Upper lobe of right lung (tissue), 1 donor: ENCODE measurements around the gene NPY. TPM values are rescaled to one million over a fixed set of nuclear protein-coding genes. Genes with fewer than 3 reads are reported as not detected.

Experiments used
- ATAC-seq: fragments of 200-7000 bp; cut with Tn5 transposase; one replicate; pipeline ENCODE4 v1.9.1; 2020; ENCODE audit warnings: mild to moderate bottlenecking, moderate library complexity
- DNase-seq: peaks from one replicate; pipeline ENCODE4 v3.0.0-alpha.2; 2020
- H3K27ac ChIP-seq: fragments of 200-600 bp; one replicate; pipeline ENCODE4 v1.8.0; 2022
- H3K27me3 ChIP-seq: fragments of 200-600 bp; one replicate; pipeline ENCODE4 v1.8.0; 2022; ENCODE audit warnings: mild to moderate bottlenecking
- H3K36me3 ChIP-seq: fragments of 200-600 bp; one replicate; pipeline ENCODE4 v1.8.0; 2022
- H3K4me1 ChIP-seq: fragments of 200-600 bp; one replicate; pipeline ENCODE4 v1.8.0; 2022
- H3K4me3 ChIP-seq: fragments of 200-600 bp; one replicate; pipeline ENCODE4 v1.8.0; 2022; ENCODE audit warnings: mild to moderate bottlenecking
- H3K9me3 ChIP-seq: fragments of 200-600 bp; one replicate; pipeline ENCODE4 v1.8.0; 2022
- intact Hi-C: fragments of 100-400 bp; cut with DNase I; formaldehyde crosslinking; loops from one replicate; pipeline ENCODE4 v1.11.0; 2022
- total RNA-seq: library from RNA; stranded (reverse); fragmentation: NEBNext Ultra II Directional; extraction: Animal tissue kit (Norgen Biotek cat#: 25700); gene quantifications from one replicate; pipeline ENCODE4 v1.2.1, GENCODE V29; 2021
- TF ChIP-seq, protein P1 (sequence below): fragments of 200-600 bp; IDR thresholded peaks from one replicate; pipeline ENCODE4 v1.8.0; 2022; ENCODE audit warnings: antibody characterized with exemption
- donor health status: DM: no; HTN: yes; CAD: no; lungs with severe emphysema.

Gene NPY
- total RNA-seq, 1 donor from 2014 or later, result not detected

- Histone ChIP-seq H3K27me3 (peaks cover 67% of the 10 kb centered on the region), H3K9me3 (no peaks in the 10 kb centered on the region), H3K36me3 (no peaks in the 10 kb centered on the region), H3K27ac (no peak overlapping the region), H3K4me1 (peaks cover 5% of the 10 kb centered on the region), H3K4me3 (no peak overlapping the region)
- ATAC-seq (no peak), DNase-seq (no peak)
- TF ChIP-seq, protein P1, sequence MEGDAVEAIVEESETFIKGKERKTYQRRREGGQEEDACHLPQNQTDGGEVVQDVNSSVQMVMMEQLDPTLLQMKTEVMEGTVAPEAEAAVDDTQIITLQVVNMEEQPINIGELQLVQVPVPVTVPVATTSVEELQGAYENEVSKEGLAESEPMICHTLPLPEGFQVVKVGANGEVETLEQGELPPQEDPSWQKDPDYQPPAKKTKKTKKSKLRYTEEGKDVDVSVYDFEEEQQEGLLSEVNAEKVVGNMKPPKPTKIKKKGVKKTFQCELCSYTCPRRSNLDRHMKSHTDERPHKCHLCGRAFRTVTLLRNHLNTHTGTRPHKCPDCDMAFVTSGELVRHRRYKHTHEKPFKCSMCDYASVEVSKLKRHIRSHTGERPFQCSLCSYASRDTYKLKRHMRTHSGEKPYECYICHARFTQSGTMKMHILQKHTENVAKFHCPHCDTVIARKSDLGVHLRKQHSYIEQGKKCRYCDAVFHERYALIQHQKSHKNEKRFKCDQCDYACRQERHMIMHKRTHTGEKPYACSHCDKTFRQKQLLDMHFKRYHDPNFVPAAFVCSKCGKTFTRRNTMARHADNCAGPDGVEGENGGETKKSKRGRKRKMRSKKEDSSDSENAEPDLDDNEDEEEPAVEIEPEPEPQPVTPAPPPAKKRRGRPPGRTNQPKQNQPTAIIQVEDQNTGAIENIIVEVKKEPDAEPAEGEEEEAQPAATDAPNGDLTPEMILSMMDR, result no peak
- intact Hi-C loops, result no loop called here
Measured at GRCh38 chr7:24283554-24283896, 465 bp upstream of the NPY start.

DNA sequence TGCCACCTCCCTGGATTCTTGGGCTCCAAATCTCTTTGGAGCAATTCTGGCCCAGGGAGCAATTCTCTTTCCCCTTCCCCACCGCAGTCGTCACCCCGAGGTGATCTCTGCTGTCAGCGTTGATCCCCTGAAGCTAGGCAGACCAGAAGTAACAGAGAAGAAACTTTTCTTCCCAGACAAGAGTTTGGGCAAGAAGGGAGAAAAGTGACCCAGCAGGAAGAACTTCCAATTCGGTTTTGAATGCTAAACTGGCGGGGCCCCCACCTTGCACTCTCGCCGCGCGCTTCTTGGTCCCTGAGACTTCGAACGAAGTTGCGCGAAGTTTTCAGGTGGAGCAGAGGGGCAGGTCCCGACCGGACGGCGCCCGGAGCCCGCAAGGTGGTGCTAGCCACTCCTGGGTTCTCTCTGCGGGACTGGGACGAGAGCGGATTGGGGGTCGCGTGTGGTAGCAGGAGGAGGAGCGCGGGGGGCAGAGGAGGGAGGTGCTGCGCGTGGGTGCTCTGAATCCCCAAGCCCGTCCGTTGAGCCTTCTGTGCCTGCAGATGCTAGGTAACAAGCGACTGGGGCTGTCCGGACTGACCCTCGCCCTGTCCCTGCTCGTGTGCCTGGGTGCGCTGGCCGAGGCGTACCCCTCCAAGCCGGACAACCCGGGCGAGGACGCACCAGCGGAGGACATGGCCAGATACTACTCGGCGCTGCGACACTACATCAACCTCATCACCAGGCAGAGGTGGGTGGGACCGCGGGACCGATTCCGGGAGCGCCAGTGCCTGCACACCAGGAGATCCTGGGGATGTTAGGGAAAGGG is 913 bp downstream of the NPY start:
- Histone ChIP-seq H3K9me3 (no peaks in the 10 kb centered on the region), H3K36me3 (no peaks in the 10 kb centered on the region), H3K27ac (no peak overlapping the region), H3K4me3 (no peak overlapping the region), H3K27me3 (peaks cover 67% of the 10 kb centered on the region), H3K4me1 (peaks cover 5% of the 10 kb centered on the region)
- TF ChIP-seq, protein P1, result no peak
- no peak for DNase-seq
- ATAC-seq, result peak; percentile 44
- intact Hi-C loops, result no loop called here

DNA sequence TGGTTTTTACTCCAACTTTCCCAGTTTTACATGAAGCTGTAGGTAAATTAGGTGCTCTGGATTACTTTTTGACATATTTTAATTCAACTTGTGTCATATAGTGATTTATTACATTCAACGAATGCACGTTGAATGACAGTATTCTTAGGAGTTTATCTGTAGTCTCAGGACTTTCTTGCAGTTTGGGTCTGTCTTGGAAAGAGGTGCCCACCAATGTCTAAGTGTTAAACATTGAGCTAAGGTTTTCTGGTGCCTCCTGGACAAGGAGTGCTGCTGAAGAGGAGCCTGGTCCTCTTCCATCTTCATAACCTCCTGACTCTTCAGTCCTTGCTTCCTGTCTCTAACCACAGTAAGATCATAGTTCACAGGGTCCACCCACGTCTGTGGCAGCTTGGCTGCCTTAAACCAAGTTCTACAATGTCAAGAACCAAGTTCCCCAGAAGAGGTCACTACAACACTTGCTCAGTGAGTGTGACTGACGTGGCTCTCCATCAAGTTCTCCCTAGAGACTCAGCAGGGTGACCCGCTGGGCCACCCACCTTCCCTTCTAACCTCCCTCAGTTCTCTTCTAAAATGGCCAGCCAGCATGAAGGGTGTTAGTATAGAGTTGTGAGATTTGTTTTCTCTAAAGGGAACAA is 6.1 kb downstream of the NPY start:
- H3K36me3 ChIP-seq, result no peaks in the 10 kb centered on the region
- H3K27me3 ChIP-seq, result peaks cover 28% of the 10 kb centered on the region
- H3K4me1 ChIP-seq, result no peaks in the 10 kb centered on the region
- H3K9me3 ChIP-seq, result no peaks in the 10 kb centered on the region
- H3K27ac ChIP-seq, result no peak overlapping the region
- no peak overlapping the region for H3K4me3 ChIP-seq
- DNase-seq, result peak; percentile 64
- peak; percentile 97 for ATAC-seq
- TF ChIP-seq, protein P1, result peak; percentile 43
- intact Hi-C loops, result no loop called here

DNA sequence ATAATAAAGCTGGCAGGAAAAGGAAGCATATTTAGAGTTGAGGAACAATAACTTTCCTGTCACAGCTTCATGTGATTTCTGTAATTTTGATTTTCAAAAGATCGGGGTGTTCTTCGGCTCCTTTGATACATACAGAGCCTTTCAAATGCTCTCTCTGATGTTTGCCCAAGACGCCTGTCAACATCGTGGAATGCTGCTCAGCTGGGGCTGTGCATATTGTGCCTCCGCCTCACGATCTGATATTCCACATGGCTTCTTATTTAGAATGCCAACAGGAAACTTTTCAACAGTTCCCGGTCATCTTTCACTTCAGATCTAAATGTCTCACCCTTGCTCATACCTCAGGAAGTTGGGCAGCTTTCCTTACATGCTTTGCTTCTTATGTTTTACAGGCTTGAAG is 7.3 kb downstream of the NPY start:
- no peaks in the 10 kb centered on the region for H3K9me3 ChIP-seq
- TF ChIP-seq, protein P1, result no peak
- H3K27ac ChIP-seq, result no peak overlapping the region
- intact Hi-C loops, result no loop called here
- DNase-seq (no peak), ATAC-seq (peak; percentile 49)
- no peaks in the 10 kb centered on the region for H3K4me1 ChIP-seq
- no peak overlapping the region for H3K4me3 ChIP-seq
- H3K27me3 ChIP-seq, result peaks cover 19% of the 10 kb centered on the region
- H3K36me3 ChIP-seq, result no peaks in the 10 kb centered on the region

DNA sequence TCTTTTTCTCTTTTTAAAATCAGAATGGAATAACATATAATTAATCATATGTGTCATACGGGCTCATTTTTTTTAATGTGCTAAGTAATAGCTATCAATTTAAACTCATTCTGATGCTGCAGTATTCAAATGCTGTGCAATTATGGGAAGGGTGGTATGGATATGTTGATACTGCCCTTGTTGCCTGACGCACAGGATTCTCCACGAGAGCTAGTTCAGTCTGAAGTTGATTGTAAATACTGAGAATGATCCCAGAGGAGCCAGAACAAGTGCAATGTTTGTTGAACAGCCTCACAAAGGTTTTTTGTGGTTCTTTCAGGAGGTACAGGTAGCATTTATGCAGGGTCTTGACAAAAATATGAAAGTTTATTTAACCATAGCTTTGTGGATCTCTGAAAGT is 13.4 kb downstream of the NPY start:
- H3K36me3 ChIP-seq, result no peaks in the 10 kb centered on the region
- no peak overlapping the region for H3K4me3 ChIP-seq
- no peak overlapping the region for H3K27ac ChIP-seq
- DNase-seq, result no peak
- no peak for ATAC-seq
- TF ChIP-seq, protein P1, result no peak
- H3K27me3 ChIP-seq, result no peaks in the 10 kb centered on the region
- H3K4me1 ChIP-seq, result no peaks in the 10 kb centered on the region
- no peaks in the 10 kb centered on the region for H3K9me3 ChIP-seq
- intact Hi-C loops, result no loop called here
